Kidney glomerular epithelial cell (primary cell): ENCODE data around the gene KLF15.

Experiments used
- DNase-seq: peaks from one replicate; lab custom pipeline; 2025; lab: John Stamatoyannopoulos, UW

Gene KLF15

GRCh38 chr3:126319701-126320295 is 37.4 kb downstream of the KLF15 start:
- no peak for DNase-seq

DNA sequence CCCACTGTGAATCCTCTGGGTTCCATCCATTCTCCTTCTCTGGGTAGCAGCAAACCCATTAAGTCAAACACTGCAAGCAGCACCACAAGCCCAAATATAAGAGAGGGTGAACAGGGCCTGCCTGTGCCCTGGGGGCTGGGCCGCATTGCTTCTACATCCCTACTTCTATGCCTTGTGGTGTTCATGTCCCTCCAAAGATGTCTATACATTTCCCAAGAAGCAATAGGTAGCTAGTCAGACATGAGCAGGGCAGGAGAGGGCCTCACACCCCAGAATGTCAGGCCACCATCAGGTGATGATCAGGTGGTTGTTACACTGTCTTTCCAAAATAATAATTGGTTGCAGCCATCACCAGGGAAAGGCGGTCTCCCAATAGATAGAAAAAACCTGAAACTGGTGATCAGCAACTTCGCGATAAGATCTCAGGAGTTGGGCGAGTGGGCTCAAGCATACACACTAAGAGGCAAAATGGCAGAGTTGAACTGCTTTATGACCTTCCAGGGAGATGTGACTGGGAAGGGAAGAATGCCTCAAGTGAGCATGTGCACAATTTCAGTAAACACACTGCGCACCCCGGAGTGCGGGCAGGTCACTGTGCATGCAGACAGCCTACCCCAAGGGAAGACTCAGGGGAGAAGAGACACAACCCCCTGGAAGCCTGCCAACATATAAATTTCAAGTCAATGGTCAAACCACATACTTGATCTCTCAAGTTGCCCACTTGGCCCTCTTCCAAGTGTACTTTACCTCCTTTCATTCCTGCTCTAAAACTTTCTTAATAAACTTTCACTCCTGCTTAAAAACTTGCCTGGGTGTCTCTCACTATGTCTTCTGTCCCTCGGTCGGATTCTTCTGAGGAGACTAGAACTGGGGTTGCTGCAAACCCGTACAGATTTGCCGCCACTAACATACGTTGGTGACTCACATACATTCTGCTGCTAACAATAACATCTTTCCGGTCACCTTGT is 39.9 kb downstream of the KLF15 start:
- no peak for DNase-seq

GRCh38 chr3:126316501-126316939 is 40.7 kb downstream of the KLF15 start:
- no peak for DNase-seq

DNA sequence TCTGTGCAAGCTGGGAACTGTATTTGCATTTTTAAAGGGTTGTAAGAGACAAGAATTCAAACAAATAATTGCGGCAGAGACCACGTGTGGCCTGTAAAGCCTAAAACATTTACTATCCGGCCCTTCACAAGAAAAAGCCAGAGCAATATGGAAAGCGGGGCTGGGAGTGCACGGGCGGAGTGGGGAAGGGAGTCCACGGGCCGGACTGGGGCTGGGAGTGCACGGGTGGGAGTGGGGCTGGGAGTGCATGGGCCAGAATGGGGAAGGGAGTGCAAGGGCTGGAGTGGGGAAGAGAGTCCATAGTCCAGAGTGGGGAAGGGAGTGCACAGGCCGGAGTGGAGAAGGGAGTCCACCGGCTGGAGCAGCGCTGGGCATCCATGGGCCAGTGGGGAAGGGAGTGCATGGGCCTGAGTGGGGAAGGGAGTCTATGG is 41.2 kb downstream of the KLF15 start:
- no peak for DNase-seq

DNA sequence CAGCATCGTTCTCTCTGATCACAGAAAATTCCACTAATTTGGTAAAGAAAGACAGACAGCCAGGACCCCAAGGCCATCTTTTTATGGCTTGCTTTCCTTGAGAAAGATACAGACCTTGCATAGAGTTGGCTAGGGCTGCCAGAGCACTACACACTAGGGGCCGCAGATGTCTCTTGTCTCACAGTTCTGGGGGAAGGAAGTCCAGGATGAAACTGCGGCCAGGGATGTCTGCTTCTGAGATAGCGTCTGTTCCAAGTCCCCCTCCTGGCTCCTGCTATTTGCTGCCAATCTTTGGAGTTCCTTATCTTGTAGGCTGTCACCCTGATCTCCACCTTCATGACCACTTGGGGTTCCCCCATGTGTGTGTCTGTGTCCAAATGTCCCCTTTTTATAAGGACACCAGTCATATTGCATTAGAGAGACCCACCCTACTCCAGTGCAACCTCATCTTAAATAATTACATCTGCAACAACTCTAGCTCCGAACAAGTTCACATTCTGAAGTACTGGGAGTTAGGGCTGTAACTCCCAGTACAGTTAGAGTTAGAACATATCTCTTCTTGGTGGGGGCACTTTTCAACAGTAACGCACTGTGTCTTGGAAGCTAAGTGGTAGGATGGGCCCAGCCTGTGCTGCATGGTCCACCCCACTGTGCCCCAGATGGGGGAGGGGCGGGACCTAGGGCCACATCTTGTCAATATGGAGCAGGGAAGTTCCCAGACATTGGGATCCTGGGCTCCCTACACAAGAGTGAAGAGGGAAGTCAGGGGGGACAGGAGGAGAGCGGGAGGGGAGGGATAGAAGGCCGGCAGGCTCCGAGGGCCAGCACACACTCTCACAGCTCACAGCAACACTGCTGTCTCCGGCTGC is 42.2 kb downstream of the KLF15 start:
- DNase-seq, result no peak

- DNase-seq, result no peak
These were observed 42.9 kb downstream of the KLF15 start for GRCh38 chr3:126314305-126314789.

- DNase-seq, result no peak
These were observed 43.5 kb downstream of the KLF15 start for GRCh38 chr3:126313580-126314304.

GRCh38 chr3:126313166-126313565 is 44.0 kb downstream of the KLF15 start:
- DNase-seq, result no peak

DNA sequence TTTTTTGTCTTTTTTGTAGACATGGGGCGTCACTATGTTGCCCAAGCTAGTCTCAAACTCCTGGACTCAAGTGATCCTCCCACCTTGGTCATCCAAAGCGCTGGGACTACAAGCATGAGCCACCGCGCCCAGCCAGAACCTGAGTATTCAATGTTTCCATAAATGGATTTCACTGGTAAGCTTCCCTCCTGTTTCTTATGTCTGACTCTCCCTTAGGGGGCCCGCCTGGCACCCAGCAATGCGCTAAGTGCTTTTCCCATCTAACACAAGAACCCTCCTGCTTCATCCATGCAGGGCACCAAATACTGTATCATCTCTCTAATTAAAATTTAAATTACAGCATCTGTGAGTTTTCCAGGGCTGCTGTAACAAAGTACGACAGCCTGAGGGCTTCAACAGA is 44.9 kb downstream of the KLF15 start:
- no peak for DNase-seq

DNA sequence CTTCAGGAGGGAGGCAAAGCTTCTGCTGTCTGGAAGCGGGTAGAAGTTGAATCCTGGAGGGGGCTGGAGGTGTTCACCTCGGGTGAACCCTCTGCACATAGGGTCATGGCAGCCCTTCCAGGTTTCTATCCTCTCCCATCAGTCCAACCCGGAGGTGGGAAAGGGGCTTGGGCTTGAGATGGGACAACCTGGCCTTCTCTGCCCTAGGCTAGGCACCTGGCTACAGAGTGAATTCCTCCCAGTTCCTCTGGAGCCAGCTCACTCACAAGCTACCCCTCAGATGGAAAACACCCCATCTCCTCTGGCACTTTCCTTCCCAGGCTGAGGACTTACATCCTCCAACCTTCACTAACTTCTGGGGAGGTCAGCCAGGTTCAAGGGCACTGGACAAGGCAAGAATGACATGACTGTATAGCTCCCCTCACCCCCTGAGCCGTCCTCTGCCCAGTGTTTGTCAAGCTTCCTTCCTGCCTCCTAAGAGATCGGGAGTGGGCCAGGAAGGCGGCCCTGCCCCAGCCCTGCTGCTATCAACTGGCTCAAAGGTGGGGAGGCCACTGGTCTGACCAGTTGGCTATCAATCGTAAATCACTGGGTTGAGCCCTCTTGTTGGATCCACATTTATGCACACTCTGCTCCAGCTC is 45.8 kb downstream of the KLF15 start:
- DNase-seq, result no peak

DNA sequence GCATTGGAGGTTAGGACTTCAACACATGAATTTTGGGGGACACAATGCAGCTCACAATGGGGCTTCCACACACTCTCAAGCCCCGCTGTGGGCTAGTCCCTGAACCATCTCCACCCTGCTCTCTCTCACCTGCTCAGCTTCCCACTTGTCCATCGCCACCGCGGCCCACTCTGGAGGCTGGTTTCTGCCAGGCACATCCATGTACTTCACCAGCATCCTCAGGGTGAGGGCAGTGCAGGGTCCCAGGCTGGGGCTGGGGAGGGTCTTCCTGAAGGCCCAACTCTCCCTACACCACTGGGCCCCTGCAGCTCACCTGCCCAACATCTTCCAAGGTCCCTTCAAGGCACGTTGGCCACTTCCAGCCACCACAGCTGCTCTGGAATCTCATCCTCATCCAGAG is 46.4 kb downstream of the KLF15 start:
- DNase-seq, result no peak

- no peak for DNase-seq
These were observed 47.1 kb downstream of the KLF15 start for GRCh38 chr3:126309861-126310655.

DNA sequence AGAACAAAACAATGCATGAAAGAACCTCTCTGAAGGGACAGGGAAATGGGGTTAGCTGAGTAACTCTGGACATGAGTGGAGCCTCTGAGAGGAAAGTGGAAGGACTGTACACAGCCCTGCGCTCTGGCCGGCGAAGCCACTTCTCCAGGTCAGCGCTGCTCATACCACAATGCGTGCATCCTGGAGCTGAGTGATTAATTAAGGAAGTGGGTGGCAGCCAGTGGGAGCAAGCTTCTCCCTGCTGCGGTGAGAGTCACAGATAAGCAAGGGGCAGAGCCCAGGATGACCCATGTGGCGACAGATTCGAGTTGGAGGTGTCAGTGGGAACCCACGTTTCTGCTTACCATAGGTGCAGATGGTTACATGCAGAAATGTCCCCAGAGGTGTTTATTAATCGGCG is 48.0 kb downstream of the KLF15 start:
- DNase-seq, result no peak

DNA sequence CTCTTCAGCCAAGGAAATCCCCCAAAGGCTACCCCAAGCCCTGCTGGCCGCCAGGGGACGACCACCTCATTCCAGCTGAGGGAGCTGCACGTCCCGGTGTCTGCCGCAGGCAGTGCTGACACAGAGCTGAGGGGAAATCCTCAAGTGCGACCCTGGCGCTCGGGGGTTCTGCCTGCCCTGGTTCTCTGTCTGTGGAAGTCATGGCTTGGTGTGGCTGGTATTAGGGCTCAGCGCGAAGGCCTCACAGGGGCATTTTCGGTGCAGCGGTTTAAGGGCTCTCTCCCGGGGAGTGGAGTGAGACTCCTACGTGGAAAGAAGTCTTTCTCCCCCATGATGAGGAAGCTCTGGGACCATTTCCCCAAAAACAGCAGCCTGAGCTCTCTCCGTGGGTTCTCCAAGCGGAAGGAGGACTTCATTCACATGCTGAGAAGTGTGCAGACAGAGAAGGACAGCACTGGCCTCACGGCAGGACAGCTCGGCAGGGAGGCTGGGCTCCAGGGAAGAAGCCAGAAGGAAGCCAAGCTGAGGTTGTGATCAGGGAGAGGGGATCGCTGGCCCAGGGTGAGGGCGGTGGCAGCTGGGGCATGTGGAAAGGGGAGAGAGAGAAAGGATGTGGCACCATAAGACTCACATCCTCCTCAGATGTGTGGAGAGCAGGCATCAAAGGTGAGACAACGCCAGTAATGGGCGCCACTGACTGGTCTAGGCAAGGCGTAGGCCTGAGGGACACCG is 48.6 kb downstream of the KLF15 start:
- DNase-seq, result no peak

- DNase-seq, result no peak
These were observed 49.4 kb downstream of the KLF15 start for GRCh38 chr3:126307591-126308393.

DNA sequence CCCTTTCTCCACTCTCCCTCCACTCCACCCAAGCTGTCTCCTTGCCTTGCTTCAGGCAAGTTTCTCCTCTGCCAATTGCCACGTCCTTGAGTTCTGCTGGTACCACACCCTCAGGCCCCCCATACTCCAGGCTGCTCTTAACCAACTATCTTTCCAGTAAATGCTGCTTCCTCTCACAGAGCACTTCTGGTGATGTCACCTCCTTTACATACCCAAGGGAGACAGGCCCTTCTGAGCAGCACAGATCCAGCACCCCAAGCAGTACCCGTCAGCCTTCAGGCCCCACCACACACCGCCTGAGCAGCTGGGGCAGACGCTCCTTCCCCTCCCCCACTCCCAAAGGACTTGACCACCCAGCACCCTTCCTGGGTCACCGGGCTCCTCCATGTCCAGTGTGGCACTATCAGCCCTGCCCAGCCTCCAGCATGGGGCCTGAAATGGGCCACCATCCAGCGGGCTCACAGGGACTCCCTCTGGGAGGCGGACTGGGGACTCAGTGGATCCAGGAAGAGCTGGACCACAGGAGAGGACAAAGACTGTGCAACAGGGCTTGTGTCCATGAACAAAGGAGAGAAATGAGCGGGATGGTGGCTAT is 50.2 kb downstream of the KLF15 start:
- no peak for DNase-seq

GRCh38 chr3:126306397-126306796 is 50.8 kb downstream of the KLF15 start:
- no peak for DNase-seq

DNA sequence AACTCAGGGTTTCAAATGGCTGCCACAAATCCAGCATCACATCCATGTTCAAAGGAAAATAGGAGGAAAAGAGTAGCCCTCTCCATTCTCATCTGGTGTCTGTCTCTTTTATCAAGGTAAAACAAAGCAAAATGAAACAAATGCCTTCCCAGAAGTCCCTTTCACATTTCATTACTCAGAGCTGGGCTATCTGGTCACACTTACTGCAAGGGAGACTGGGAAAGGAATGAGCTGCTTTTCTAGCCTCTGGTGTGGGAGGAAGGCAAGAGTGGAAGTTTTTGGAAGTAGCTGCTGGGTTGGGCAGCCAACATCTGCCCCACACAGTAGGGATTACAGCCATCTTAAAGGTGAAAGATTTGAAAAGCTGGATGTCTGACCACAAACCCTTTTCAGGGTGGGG is 51.8 kb downstream of the KLF15 start:
- DNase-seq, result no peak
